ENCODE measurements around the gene CXCL16.
"Not testable (repeated sequence)": the region's sequence is repeated elsewhere in the genome, so short reads cannot be mapped to it uniquely, and the experiment has no call there.

Gene CXCL16

GRCh38 chr17:4719684-4720221, 20.0 kb downstream of the CXCL16 start:
- FAIRE-seq, result no peak

GRCh38 chr17:4719146-4719545, 20.6 kb downstream of the CXCL16 start:
- FAIRE-seq, result no peak

GRCh38 chr17:4718276-4718675, 21.5 kb downstream of the CXCL16 start:
- no peak for FAIRE-seq

- no peak for FAIRE-seq
Observed at GRCh38 chr17:4717791-4718190, 21.9 kb downstream of the CXCL16 start.

GRCh38 chr17:4716081-4716480, 23.6 kb downstream of the CXCL16 start:
- no peak for FAIRE-seq

- no peak for FAIRE-seq
Observed at GRCh38 chr17:4715063-4715744, 24.5 kb downstream of the CXCL16 start.

GRCh38 chr17:4714340-4715062, 25.2 kb downstream of the CXCL16 start:
- not testable (repeated sequence) for FAIRE-seq

- FAIRE-seq, result no peak
Observed at GRCh38 chr17:4712526-4712925, 27.2 kb downstream of the CXCL16 start.

GRCh38 chr17:4711661-4712181, 28.0 kb downstream of the CXCL16 start:
- FAIRE-seq, result no peak

GRCh38 chr17:4710693-4711634, 28.8 kb downstream of the CXCL16 start:
- no peak for FAIRE-seq

- no peak for FAIRE-seq
Observed at GRCh38 chr17:4709794-4710692, 29.7 kb downstream of the CXCL16 start, which contains the start of gene ARRB2. ARRB2 (plus strand) TSS chr17:4710632; CDS start chr17:4710722, 90 bp downstream.

- no peak for FAIRE-seq
Observed at GRCh38 chr17:4708436-4708835, 31.3 kb downstream of the CXCL16 start.

- no peak for FAIRE-seq
Observed at GRCh38 chr17:4706121-4706520, 33.6 kb downstream of the CXCL16 start.

- no peak for FAIRE-seq
Observed at GRCh38 chr17:4704991-4705390, 34.7 kb downstream of the CXCL16 start.

GRCh38 chr17:4704574-4704907, 35.2 kb downstream of the CXCL16 start:
- FAIRE-seq, result not testable (repeated sequence)

GRCh38 chr17:4703330-4703691, 36.4 kb downstream of the CXCL16 start:
- no peak for FAIRE-seq

GRCh38 chr17:4701116-4701515, 38.6 kb downstream of the CXCL16 start:
- FAIRE-seq, result no peak

- FAIRE-seq, result not testable (repeated sequence)
Observed at GRCh38 chr17:4699401-4700056, 40.2 kb downstream of the CXCL16 start.

GRCh38 chr17:4696437-4696805, 43.3 kb downstream of the CXCL16 start:
- FAIRE-seq, result no peak

- FAIRE-seq, result no peak
Observed at GRCh38 chr17:4693416-4693815, 46.3 kb downstream of the CXCL16 start.

- no peak for FAIRE-seq
Observed at GRCh38 chr17:4691686-4692085, 48.0 kb downstream of the CXCL16 start.
